Fibroblast of skin of abdomen (primary cell): Measurements from ENCODE around the gene FKBP11.
A peak's percentile ranks its signal among the peaks of the same experiment; 100 is the strongest.
"Not testable (repeated sequence)": the region's sequence is repeated elsewhere in the genome, so short reads cannot be mapped to it uniquely, and the experiment has no call there.

Experiments
- DNase-seq: peaks from one replicate; pipeline ENCODE4 v3.0.0-alpha.2; 2013

Gene FKBP11

DNA sequence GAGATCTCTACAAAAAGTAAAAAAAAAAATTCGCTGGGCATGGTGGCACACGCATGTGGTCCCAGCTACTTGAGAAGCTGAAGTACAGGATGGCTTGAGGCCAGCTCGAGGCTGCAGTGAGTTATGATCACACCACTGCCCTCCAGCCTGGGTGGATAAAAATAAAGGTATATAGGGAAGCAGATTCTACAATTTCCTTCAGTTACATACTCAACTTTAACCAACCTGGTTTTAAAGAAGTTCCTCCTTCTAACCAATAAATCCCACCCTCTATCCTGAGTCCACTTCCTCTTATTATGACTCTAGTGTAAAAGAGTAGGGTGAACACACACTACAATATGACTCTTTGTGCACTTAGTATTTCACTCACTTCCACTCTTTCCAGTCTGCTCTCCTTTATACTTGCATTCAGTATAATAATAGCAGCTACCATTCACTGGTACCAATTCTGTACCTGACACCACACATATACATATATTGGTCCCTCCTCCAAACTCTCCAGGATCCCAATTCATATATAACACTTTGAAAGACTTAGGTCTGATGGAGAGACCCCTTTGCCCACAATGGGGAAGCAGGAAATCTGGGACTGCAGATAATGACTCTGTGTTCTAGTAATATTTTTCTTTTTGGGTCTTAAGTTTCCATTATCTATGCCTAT lies 29.7 kb upstream of the FKBP11 start:
- no peak for DNase-seq

DNA sequence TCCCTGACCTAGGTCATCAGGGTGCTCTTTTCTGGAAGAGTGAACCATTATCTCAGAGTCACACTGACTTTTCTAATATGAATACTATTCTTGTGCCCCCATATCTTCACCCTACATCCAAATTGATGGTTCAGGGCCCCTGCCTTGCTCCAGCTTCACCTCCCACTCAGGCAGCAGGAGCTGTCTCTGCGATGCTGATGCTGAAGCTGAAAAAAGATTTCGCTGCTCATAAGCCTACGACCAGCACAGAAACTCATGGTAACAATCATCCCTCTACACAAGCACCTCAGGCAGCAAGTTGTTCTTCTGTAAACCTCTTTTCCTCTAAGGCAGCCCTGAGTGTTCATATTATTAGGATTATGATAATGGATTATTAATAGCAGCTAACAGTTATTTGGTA lies 28.8 kb upstream of the FKBP11 start:
- DNase-seq = no peak

DNA sequence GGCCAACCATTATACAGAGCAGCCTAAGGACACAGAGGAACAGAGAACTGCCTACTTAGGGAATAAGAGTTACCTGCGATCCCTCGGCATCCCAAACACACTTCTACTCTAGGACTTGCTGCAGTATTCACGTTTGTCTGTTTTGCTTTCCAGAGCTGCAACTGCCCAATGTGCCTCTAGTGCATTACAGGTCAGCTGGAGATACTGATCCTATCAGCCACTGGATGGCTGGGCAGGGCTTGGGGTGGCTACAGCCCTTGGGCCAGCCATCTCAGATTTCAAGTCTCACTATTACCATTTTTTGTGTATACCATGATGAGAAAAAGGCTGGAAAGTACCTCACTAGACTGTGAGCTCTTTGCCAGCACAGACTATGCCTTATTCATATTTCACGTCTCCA lies 27.4 kb upstream of the FKBP11 start:
- no peak for DNase-seq

- DNase-seq = no peak
Measured at GRCh38 chr12:48947727-48948126, 22.4 kb upstream of the FKBP11 start.

DNA sequence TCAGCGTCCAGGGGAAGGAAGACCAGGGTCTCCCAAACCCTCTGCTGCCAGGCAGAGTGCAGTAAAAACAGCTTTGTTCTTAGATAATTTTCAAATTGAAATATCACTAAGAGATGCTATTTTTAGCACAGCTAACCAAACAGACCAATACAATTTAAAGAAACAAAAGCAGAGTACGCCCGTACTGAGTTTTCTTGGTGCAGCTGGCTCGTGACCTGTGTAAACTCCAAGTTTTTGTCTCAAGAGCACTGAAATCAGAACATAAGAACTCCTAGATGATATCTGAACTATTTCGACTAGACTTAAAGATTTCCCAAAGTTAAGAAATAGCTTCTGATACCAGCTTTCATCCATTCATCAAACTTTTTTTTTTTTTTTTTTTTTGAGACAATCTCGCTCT lies 21.7 kb upstream of the FKBP11 start:
- DNase-seq = no peak

- no peak for DNase-seq
Measured at GRCh38 chr12:48946205-48946604, 20.9 kb upstream of the FKBP11 start.

DNA sequence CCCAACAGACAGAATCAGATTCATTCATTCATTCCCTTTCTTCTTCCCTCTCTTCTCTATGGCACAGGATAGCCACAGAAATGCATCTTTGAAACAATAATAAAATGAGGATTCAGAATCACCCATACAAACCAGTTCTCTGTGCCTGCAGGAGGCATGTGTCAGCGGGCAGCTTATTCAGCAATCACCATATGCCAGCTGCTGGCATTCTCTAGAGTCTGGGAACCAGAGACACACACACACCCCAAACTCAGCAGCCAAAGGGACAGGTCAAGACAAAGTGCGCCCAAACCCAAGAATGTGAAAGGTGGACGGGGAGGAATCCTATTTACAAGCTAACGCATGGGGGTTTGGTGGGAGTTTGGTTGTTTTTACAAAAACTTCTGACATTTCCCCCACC lies 17.9 kb upstream of the FKBP11 start:
- DNase-seq = no peak

GRCh38 chr12:48940181-48940580 lies 14.9 kb upstream of the FKBP11 start:
- DNase-seq = no peak

GRCh38 chr12:48938805-48939204 lies 13.5 kb upstream of the FKBP11 start:
- DNase-seq = no peak

- DNase-seq = no peak
Measured at GRCh38 chr12:48937170-48937569, 11.9 kb upstream of the FKBP11 start.

DNA sequence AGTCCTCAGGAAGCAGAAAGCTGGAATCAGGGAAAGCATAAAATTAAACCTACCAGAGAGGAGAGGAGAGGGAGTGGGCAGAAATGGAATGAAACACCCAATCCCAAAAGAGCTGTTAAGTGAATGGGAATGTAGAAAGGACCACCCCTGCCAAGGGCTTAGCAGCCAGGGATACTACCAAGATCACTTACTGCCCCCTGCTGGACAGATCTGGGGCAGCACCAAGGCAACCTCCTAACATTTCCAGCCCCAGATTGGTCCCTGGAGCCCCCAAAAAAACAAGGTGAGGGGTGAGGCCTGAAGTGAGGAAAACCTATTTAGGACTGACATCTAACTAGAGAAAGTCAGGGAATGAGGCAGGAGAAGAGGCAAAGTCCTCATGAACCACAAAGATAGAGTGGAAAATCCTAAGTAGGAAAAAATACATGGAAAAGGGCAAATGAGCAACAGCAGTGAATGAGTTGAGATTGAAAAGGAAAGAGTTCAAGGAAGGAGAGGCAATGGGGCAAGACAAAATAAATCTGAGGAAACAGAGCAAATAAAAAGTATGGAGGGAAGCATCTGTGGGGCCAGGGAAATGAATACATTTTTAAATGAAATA lies 11.2 kb upstream of the FKBP11 start:
- peak; percentile 61 for DNase-seq

- no peak for DNase-seq
Measured at GRCh38 chr12:48934312-48934706, 9.0 kb upstream of the FKBP11 start.

- no peak for DNase-seq
Measured at GRCh38 chr12:48933664-48934311, 8.5 kb upstream of the FKBP11 start.

DNA sequence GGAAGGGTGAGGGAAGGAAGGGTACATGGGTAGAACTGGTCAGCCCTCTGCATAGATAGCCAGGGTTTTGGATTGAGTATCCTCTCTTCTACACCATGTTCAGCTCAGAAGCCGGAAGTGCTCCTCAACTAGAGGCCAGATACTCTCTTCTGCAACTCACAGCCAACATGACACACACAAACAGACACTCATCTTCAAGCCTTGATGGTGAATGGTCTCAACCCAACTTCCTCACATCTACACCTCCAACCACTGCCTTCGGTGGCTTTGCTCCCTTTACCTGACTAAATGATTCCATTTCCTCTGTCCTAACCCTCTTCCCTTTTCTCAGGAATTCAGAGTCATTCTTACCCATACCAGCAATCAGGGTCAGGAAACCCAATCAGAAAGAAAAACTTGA lies 7.6 kb upstream of the FKBP11 start:
- no peak for DNase-seq

- no peak for DNase-seq
Measured at GRCh38 chr12:48930475-48930874, 5.2 kb upstream of the FKBP11 start.

GRCh38 chr12:48929551-48929950 lies 4.3 kb upstream of the FKBP11 start:
- DNase-seq = no peak

GRCh38 chr12:48927261-48927660 lies 2.0 kb upstream of the FKBP11 start:
- peak; percentile 43 for DNase-seq

- DNase-seq = peak; percentile 51
Measured at GRCh38 chr12:48924617-48925303, 532 bp downstream of the FKBP11 start.

GRCh38 chr12:48923117-48923516 lies 2.2 kb downstream of the FKBP11 start:
- no peak for DNase-seq

GRCh38 chr12:48917857-48918537 lies 7.3 kb downstream of the FKBP11 start:
- DNase-seq = no peak

- no peak for DNase-seq
Measured at GRCh38 chr12:48910196-48910595, 15.1 kb downstream of the FKBP11 start.

DNA sequence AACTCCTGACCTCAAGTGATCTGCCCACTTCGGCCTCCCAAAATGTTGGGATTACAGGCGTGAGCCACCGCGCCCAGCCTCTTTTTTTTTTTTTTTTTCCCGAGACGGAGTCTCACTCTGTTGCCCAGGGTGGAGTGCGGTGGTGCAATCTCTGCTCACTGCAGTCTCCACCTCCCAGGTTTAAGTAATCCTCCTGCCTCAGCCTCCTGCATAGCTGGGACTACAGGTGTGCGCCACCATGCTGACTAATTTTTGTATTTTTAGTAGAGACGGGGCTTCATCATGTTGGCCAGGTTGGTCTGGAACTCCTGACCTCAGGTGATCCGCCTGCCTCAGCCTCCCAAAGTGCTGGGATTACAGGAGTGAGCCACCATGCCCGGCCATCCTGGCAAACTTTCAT lies 15.6 kb downstream of the FKBP11 start:
- not testable (repeated sequence) for DNase-seq

GRCh38 chr12:48907245-48907644 lies 18.0 kb downstream of the FKBP11 start:
- DNase-seq = no peak
